ENCODE data around the gene NR3C2. TPM values are rescaled to one million over a fixed set of nuclear protein-coding genes. Genes with fewer than 3 reads are reported as not detected.

Gene NR3C2
- polyA plus RNA-seq, 1 experiment: 0.14 TPM

- Histone ChIP-seq H3K27ac (ENCODE audit: low read depth, low read length) (no peak overlapping the region), H3K27me3 (ENCODE audit: control insufficient read depth, insufficient read depth, low read length) (no peaks in the 10 kb centered on the region), H3K9me3 (ENCODE audit: control insufficient read depth, insufficient read depth, low read length) (no peaks in the 10 kb centered on the region), H3K4me3 (ENCODE audit: low read depth, low read length) (no peak overlapping the region)
- DNase-seq (ENCODE audit: low read depth, low spot score): no peak
- TF ChIP-seq, protein P1, sequence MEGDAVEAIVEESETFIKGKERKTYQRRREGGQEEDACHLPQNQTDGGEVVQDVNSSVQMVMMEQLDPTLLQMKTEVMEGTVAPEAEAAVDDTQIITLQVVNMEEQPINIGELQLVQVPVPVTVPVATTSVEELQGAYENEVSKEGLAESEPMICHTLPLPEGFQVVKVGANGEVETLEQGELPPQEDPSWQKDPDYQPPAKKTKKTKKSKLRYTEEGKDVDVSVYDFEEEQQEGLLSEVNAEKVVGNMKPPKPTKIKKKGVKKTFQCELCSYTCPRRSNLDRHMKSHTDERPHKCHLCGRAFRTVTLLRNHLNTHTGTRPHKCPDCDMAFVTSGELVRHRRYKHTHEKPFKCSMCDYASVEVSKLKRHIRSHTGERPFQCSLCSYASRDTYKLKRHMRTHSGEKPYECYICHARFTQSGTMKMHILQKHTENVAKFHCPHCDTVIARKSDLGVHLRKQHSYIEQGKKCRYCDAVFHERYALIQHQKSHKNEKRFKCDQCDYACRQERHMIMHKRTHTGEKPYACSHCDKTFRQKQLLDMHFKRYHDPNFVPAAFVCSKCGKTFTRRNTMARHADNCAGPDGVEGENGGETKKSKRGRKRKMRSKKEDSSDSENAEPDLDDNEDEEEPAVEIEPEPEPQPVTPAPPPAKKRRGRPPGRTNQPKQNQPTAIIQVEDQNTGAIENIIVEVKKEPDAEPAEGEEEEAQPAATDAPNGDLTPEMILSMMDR (IDR thresholded peaks at IDR 0.05; ENCODE audit: low read depth, low read length): no peak
- POLR2A ChIA-PET: no interaction called here
- CTCF ChIA-PET: no interaction called here
These were observed 163.9 kb downstream of the NR3C2 start for GRCh38 chr4:148278310-148278709.

- Histone ChIP-seq H3K27ac (ENCODE audit: low read depth, low read length) (no peak overlapping the region), H3K4me3 (ENCODE audit: low read depth, low read length) (no peak overlapping the region), H3K9me3 (ENCODE audit: control insufficient read depth, insufficient read depth, low read length) (no peaks in the 10 kb centered on the region), H3K27me3 (ENCODE audit: control insufficient read depth, insufficient read depth, low read length) (no peaks in the 10 kb centered on the region)
- no peak for DNase-seq (ENCODE audit: low read depth, low spot score)
- ChIA-PET POLR2A (no interaction called here), CTCF (interaction anchor here (0.7 kb wide), 1 partner anchor 81 kb away, joined by 6 read pairs; no protein-coding TSS in a partner anchor)
- TF ChIP-seq, protein P1 (IDR thresholded peaks at IDR 0.05; ENCODE audit: low read depth, low read length): no peak
These were observed 166.9 kb downstream of the NR3C2 start for GRCh38 chr4:148275266-148275665.

DNA sequence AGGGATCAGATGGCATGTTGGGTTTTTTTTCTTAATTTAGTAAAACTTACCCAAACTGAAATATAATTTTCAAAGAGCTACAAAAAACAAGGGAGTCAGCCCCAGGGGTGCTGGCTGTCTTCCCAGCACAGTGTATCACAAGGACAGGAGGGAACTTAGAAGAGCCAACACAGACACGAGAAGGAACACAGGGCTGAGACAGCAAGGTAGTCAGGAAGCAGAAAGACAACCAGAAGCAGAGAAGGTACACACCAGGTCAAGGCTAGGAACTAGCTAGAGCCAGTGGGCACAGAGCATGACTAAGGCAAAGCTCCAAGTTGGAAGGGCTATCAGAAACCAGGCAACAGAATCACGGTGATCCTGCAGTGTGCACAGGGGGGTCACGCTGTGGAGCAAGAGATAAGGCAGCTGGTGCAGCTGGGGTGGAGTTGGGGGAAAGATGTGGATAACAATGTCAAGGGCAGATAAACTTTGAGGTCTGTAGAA is 168.7 kb downstream of the NR3C2 start:
- TF ChIP-seq, protein P1 (IDR thresholded peaks at IDR 0.05; ENCODE audit: low read depth, low read length): no peak
- no peaks in the 10 kb centered on the region for H3K9me3 ChIP-seq (ENCODE audit: control insufficient read depth, insufficient read depth, low read length)
- no peak overlapping the region for H3K4me3 ChIP-seq (ENCODE audit: low read depth, low read length)
- no peaks in the 10 kb centered on the region for H3K27me3 ChIP-seq (ENCODE audit: control insufficient read depth, insufficient read depth, low read length)
- no peak overlapping the region for H3K27ac ChIP-seq (ENCODE audit: low read depth, low read length)
- POLR2A ChIA-PET: no interaction called here
- CTCF ChIA-PET: no interaction called here
- no peak for DNase-seq (ENCODE audit: low read depth, low spot score)

GRCh38 chr4:148271166-148271565 is 171.0 kb downstream of the NR3C2 start:
- CTCF ChIA-PET: no interaction called here
- Histone ChIP-seq H3K4me3 (ENCODE audit: low read depth, low read length) (no peak overlapping the region), H3K9me3 (ENCODE audit: control insufficient read depth, insufficient read depth, low read length) (no peaks in the 10 kb centered on the region), H3K27me3 (ENCODE audit: control insufficient read depth, insufficient read depth, low read length) (no peaks in the 10 kb centered on the region), H3K27ac (ENCODE audit: low read depth, low read length) (no peak overlapping the region)
- POLR2A ChIA-PET: no interaction called here
- TF ChIP-seq, protein P1 (IDR thresholded peaks at IDR 0.05; ENCODE audit: low read depth, low read length): no peak
- no peak for DNase-seq (ENCODE audit: low read depth, low spot score)

DNA sequence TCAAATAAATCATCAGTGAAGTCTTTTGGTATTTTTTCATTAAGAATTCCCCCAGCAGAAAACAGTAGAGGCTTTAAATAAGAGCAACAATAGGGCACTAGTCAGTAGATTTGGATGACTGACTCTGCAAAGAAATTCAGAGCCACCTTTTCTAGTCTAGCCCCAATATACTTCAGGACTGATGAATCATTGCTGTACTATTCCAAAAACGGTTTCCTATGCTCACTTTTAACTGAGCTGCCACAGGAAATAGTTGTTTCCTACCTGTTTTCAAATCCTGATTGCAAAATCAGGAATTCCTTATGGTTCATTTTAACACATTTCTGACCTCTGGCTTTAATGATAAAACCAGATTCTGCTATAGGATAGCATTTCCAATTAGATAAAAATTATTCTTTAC is 171.6 kb downstream of the NR3C2 start:
- ChIA-PET CTCF (no interaction called here), POLR2A (no interaction called here)
- TF ChIP-seq, protein P1 (IDR thresholded peaks at IDR 0.05; ENCODE audit: low read depth, low read length): no peak
- no peaks in the 10 kb centered on the region for H3K9me3 ChIP-seq (ENCODE audit: control insufficient read depth, insufficient read depth, low read length)
- no peak for DNase-seq (ENCODE audit: low read depth, low spot score)
- no peak overlapping the region for H3K4me3 ChIP-seq (ENCODE audit: low read depth, low read length)
- no peak overlapping the region for H3K27ac ChIP-seq (ENCODE audit: low read depth, low read length)
- no peaks in the 10 kb centered on the region for H3K27me3 ChIP-seq (ENCODE audit: control insufficient read depth, insufficient read depth, low read length)

Data from AG04450 (cell line).